Peyer's patch (tissue), 4 donors: Measurements from ENCODE around the gene LSM4.

Source experiments
- POLR2A ChIP-seq, 2 donors: fragments of 450-650 bp; IDR thresholded peaks; one replicate each; pipeline ENCODE4 v1.5.1; 2017; ENCODE audit warnings: antibody characterized with exemption in 2 of 2, mild to moderate bottlenecking in 2 of 2, moderate library complexity in 2 of 2
- TF ChIP-seq, protein P1 (sequence below), 6 experiments: fragments of 450-650 bp in 4 of 6; fragments of 200-600 bp in 2 of 6; sonication (generic) in 1 of 6; IDR thresholded peaks; one replicate each; pipeline ENCODE4 v1.5.1; 2017 to 2019; ENCODE audit warnings: antibody characterized with exemption in 6 of 6, mild to moderate bottlenecking in 3 of 6, moderate library complexity in 1 of 6

DNA sequence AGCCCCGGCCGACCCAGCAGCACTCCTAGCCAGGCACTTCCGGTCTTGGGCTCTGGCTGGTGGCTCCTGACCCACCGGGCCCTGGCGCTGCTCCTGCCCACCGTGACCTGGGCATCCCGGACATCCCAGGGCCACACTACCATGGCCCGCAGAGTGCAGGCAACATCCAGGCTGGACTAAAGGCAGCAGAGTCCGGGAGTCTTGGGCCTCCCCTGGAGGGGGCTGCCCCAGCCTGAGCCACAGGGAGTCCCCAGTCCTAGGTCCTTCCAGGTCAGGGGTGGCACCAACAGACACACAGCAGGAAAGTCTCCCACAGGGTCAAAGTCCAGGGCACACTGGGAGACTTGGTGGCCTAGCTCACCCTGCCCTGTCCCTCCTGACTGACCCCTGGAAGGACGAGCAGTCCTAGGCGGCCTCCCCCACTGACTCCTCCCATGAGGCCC, 10.8 kb downstream of the LSM4 start:
- TF ChIP-seq, protein P1, sequence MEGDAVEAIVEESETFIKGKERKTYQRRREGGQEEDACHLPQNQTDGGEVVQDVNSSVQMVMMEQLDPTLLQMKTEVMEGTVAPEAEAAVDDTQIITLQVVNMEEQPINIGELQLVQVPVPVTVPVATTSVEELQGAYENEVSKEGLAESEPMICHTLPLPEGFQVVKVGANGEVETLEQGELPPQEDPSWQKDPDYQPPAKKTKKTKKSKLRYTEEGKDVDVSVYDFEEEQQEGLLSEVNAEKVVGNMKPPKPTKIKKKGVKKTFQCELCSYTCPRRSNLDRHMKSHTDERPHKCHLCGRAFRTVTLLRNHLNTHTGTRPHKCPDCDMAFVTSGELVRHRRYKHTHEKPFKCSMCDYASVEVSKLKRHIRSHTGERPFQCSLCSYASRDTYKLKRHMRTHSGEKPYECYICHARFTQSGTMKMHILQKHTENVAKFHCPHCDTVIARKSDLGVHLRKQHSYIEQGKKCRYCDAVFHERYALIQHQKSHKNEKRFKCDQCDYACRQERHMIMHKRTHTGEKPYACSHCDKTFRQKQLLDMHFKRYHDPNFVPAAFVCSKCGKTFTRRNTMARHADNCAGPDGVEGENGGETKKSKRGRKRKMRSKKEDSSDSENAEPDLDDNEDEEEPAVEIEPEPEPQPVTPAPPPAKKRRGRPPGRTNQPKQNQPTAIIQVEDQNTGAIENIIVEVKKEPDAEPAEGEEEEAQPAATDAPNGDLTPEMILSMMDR (IDR thresholded peaks at IDR 0.05), result no peak
- TF ChIP-seq POLR2A (IDR thresholded peaks at IDR 0.05), result no peak
